ENCODE results near the gene DISC1.

- no peak for TF ChIP-seq CTCF (IDR thresholded peaks at IDR 0.05)
- no peak for TF ChIP-seq POLR2A (IDR thresholded peaks at IDR 0.05)
These were observed 136.9 kb downstream of the DISC1 start for GRCh38 chr1:231763456-231763855.
